GM19372 (cell line): ENCODE data around the gene SMAD4.
A peak's percentile ranks its signal among the peaks of the same experiment; 100 is the strongest.
"Not testable (repeated sequence)": the region's sequence is repeated elsewhere in the genome, so short reads cannot be mapped to it uniquely, and the experiment has no call there.

ENCODE experiments used
- ATAC-seq: cut with Tn5 transposase; IDR thresholded peaks from one replicate; pipeline ENCODE4 v1.9.1; 2021; ENCODE audit warnings: mild to moderate bottlenecking, low read depth, moderate library complexity; ENCODE audit not compliant: unreplicated experiment

SMAD4 gene

DNA sequence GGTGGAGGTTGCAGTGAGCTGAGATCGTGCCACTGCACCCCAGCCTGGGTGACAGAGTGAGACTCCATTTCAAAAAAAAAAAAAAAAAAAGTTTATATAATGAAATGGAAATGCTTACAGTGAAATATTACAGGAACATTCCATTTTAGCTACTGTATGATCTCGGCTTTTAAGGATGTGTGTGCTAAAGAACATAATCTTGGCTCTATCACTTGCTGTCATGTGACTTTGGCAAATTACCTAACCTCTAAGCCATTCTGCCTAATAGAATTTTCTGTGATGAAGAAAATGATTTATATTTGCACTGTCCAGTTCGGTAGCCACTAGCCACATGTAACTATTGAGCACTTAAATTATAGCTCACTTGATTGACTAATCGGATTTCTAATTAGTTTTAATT, 36.3 kb downstream of the SMAD4 start:
- ATAC-seq = no peak

DNA sequence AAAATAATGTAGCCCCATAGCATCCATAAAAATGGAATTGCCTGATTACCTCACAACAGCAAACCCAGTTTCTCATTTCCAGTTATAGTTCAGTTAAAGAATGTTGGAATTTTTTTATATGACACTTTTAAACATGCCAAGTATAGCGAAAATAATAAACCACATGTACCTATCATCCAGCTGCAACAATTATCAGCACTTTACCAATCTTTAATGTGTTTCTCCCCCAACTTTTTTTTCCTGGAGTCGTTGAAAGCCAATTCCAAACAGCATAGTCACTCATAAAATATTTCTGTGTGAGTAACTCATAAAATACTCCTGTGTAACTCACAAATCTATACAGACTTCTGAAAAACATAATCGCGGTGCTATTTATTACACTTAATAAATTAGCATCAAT, 38.1 kb downstream of the SMAD4 start:
- ATAC-seq = no peak

GRCh38 chr18:51069885-51070284, 39.9 kb downstream of the SMAD4 start:
- no peak for ATAC-seq

DNA sequence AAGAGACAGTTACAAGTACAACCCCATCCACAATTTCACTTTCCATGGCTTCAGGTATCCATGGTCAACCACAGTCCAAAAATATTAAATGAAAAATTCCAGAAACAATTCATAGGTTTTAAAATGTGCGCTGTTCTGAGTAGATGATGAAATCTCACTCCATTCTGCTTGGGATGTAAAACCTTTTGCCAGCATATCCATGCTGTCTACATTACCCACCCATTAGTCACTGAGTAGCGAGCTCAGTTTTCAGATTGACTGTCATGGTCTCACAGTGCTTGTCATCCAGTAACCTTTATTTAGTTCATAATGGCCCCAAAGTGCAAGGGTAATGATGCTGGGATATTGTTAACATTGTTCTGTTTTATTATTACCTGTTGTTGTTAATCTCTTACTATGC, 40.5 kb downstream of the SMAD4 start:
- no peak for ATAC-seq

GRCh38 chr18:51072586-51073313, 42.7 kb downstream of the SMAD4 start:
- no peak for ATAC-seq

DNA sequence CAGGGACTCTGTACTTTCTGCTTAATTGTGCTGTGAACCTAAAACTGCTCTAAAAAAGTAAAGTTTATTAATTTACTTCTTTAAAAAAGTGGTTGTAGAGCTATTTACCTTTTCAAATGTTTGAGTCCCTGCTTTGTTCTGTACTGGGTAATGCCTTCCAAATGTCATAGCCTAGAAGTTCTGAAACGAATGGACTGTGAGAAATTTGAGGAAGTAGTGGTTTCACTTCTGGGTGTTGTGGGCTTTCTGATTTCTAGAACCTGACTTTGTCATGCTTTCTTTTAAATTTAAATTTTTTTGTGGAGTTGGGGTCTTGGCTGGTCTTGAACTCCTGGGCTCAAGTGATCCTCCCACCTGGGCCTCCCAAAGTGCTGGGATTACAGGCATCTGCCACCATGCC, 44.6 kb downstream of the SMAD4 start:
- peak; percentile 78 for ATAC-seq

GRCh38 chr18:51076503-51076902, 46.5 kb downstream of the SMAD4 start:
- ATAC-seq = no peak

- ATAC-seq = no peak
These were observed 47.2 kb downstream of the SMAD4 start for GRCh38 chr18:51077217-51077616.

- ATAC-seq = no peak
These were observed 48.0 kb downstream of the SMAD4 start for GRCh38 chr18:51078026-51078425.

- ATAC-seq = peak; percentile 78
These were observed 52.7 kb downstream of the SMAD4 start for GRCh38 chr18:51082571-51083267.

GRCh38 chr18:51083398-51083797, 53.4 kb downstream of the SMAD4 start:
- ATAC-seq = no peak

- ATAC-seq = no peak
These were observed 58.4 kb downstream of the SMAD4 start for GRCh38 chr18:51088410-51088809.

- ATAC-seq = no peak
These were observed 59.7 kb downstream of the SMAD4 start for GRCh38 chr18:51089691-51090090.

DNA sequence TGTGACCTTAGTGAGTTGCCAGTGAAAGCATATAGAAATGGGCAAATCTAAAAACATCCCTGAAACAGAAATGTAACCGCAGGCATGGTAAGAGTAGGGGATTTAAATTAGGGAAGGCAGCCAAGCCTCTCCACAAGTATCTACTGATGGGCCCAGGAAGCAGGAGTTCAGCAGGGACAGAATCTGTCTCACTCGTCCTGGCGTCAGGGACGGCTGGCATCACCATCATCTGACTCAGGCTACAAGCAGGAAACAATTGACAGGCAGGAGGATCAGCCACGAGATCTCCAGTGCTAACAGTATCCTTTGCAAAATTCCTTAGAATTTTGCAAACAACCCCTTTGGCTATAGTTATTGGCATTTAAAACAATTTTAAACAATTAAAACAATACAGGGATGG, 61.3 kb downstream of the SMAD4 start:
- ATAC-seq = no peak

- ATAC-seq = no peak
These were observed 62.1 kb downstream of the SMAD4 start for GRCh38 chr18:51092117-51092516.

GRCh38 chr18:51092967-51093366, 63.0 kb downstream of the SMAD4 start:
- ATAC-seq = not testable (repeated sequence)

DNA sequence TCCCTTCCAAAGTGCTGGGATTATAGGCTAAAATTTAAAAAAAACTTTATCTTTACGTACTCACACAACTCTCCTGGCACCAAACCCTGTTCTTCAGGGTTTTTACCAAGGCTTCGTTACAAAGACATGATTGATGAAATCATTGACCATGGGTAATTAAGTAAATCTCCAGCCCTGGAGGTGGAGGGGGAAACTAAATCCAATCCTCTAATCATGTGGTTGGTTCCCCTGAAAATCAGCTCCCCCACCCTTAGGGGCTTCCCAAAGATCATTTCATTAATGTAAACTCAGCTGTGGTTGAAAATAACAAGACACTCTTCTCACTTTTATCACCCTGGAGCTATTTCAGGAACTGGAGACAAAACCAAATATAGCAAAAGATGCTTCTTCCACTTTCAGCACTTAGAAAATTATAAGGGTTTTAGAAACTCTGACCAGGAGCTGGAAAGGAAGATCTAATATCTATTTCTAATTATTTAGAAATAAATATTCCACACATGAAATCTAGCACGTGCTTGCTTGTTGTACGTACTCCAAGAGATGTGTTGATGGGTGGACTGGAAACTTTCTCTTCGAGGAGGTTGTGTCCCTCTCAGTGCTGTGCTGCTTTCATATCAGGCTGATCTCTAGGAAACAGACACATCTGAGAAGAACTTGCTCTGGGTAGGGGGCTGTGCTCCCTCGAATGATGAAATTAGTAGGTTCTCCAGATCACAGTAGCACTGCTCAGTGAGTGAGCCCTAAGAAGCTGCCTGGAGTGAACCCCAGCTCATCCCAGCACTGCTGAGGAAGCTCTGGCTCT, 67.2 kb downstream of the SMAD4 start:
- peak; percentile 49 for ATAC-seq

DNA sequence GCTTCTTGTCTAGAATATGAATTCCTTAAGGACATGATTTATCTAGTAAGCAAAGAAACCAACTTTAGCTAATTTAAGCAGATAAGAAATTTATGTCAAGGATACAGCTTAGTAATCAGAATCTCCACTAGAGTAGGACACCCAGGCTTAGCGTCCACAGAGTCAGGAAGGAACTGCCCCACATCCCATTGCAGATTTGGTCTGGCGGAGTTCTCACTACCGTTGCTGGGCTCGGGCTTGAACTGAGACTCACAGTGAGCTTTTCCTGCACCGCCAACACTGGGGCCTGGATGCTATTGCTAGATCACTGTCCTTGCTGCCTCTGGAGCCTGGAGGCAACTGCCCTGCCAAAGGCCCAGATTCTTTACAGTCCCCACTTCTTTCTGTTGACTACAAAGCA, 68.1 kb downstream of the SMAD4 start:
- ATAC-seq = no peak

DNA sequence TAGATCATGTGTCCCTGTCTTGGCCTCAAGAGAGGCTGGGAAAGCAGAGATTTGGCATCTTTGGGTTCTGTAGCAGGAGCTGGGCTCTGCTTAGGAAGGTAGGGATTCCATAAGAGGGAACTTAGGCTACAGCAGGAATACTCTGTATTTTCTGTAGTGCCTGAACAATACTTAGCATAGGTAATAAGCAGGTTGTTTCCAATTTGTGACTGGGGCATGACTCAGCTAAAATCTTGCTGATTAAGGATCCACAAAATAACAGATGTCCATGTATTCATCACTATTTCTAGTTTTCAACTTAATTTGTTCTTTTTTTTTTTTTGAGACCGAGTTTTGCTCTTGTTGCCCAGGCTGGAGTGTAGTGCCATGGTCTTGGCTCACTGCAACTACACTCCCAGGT, 68.5 kb downstream of the SMAD4 start:
- no peak for ATAC-seq

DNA sequence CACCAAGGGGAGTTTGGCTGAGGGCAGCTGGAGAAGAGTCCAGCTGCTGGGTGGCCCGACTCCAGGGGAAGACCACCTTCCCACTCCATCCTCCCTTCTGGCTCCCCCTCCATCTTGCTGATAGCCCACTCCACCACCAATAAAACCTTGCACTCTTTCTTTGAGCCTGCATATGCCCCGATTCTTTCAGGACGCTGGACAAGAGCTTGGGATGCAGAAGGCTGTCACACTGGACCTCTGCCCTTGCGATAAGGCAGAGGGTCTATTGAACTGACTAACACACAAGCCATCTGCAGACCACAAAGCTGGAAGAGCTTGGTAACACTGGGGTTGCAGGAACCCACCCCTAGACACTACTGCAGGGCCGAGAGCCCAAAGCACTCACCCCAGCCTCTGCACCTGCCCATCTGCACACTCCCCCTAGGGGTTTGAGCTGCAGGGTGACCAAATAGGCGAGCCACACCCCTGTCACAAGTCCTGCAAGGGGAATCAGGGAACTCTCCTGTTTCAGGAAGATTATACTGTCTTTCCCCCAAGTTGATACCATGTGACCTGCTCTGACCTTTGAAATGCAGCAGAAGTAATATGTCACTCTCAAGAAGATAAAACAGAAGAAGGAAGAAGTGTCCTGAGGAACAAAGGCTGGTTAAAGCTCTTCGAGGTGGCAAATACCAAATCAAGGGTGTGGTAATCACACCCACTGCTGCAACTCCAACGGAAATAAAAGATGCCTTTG, 70.5 kb downstream of the SMAD4 start:
- ATAC-seq = no peak

DNA sequence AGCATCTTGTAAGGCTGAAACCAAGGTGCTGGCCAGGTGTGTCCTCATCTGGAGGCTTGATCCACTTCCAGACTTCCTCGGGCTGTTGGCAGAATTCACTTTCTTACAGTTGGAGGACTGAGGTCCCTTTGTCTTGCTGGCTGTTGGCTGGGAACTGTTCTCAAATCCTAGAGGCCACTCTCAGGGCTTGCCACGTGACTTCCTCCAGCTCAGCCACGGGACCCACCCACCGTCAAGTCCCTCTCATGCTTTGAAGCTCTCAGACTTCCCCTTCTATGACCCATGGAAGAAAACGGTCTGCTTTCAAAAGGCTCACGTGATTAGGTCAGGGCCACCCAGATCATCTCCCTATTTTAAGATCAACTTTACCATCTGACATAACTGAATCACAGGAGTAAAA, 77.1 kb downstream of the SMAD4 start:
- ATAC-seq = peak; percentile 42
